ENCODE results near the gene SHOC2. TPM values are rescaled to one million over a fixed set of nuclear protein-coding genes. Genes with fewer than 3 reads are reported as not detected.

The SHOC2 gene
- total and polyA plus RNA-seq, 2 of the 8 experiments (the other 6 are each of a cell fraction or from before 2014, with no cell fraction given): 7.6 to 28.2 TPM

DNA sequence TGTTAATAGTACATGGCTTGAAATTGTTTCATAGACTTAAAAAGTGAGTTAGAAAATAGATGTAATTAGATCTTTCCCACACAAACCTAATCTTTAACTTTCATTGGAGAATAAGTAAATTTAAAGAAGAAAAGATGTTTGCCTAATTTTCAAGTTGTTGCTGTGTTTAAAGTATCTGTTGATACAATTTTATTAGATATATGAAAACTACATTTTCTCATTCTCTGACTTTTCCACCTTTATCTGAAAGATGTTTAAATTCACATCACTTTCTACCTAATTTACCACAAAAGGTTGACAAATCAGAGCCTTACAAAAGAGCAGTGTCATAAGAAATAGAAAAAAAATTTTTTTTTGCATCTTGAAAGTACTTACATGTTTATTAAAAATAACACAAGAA lies 45.8 kb downstream of the SHOC2 start (continued):
- TF ChIP-seq, protein P1, sequence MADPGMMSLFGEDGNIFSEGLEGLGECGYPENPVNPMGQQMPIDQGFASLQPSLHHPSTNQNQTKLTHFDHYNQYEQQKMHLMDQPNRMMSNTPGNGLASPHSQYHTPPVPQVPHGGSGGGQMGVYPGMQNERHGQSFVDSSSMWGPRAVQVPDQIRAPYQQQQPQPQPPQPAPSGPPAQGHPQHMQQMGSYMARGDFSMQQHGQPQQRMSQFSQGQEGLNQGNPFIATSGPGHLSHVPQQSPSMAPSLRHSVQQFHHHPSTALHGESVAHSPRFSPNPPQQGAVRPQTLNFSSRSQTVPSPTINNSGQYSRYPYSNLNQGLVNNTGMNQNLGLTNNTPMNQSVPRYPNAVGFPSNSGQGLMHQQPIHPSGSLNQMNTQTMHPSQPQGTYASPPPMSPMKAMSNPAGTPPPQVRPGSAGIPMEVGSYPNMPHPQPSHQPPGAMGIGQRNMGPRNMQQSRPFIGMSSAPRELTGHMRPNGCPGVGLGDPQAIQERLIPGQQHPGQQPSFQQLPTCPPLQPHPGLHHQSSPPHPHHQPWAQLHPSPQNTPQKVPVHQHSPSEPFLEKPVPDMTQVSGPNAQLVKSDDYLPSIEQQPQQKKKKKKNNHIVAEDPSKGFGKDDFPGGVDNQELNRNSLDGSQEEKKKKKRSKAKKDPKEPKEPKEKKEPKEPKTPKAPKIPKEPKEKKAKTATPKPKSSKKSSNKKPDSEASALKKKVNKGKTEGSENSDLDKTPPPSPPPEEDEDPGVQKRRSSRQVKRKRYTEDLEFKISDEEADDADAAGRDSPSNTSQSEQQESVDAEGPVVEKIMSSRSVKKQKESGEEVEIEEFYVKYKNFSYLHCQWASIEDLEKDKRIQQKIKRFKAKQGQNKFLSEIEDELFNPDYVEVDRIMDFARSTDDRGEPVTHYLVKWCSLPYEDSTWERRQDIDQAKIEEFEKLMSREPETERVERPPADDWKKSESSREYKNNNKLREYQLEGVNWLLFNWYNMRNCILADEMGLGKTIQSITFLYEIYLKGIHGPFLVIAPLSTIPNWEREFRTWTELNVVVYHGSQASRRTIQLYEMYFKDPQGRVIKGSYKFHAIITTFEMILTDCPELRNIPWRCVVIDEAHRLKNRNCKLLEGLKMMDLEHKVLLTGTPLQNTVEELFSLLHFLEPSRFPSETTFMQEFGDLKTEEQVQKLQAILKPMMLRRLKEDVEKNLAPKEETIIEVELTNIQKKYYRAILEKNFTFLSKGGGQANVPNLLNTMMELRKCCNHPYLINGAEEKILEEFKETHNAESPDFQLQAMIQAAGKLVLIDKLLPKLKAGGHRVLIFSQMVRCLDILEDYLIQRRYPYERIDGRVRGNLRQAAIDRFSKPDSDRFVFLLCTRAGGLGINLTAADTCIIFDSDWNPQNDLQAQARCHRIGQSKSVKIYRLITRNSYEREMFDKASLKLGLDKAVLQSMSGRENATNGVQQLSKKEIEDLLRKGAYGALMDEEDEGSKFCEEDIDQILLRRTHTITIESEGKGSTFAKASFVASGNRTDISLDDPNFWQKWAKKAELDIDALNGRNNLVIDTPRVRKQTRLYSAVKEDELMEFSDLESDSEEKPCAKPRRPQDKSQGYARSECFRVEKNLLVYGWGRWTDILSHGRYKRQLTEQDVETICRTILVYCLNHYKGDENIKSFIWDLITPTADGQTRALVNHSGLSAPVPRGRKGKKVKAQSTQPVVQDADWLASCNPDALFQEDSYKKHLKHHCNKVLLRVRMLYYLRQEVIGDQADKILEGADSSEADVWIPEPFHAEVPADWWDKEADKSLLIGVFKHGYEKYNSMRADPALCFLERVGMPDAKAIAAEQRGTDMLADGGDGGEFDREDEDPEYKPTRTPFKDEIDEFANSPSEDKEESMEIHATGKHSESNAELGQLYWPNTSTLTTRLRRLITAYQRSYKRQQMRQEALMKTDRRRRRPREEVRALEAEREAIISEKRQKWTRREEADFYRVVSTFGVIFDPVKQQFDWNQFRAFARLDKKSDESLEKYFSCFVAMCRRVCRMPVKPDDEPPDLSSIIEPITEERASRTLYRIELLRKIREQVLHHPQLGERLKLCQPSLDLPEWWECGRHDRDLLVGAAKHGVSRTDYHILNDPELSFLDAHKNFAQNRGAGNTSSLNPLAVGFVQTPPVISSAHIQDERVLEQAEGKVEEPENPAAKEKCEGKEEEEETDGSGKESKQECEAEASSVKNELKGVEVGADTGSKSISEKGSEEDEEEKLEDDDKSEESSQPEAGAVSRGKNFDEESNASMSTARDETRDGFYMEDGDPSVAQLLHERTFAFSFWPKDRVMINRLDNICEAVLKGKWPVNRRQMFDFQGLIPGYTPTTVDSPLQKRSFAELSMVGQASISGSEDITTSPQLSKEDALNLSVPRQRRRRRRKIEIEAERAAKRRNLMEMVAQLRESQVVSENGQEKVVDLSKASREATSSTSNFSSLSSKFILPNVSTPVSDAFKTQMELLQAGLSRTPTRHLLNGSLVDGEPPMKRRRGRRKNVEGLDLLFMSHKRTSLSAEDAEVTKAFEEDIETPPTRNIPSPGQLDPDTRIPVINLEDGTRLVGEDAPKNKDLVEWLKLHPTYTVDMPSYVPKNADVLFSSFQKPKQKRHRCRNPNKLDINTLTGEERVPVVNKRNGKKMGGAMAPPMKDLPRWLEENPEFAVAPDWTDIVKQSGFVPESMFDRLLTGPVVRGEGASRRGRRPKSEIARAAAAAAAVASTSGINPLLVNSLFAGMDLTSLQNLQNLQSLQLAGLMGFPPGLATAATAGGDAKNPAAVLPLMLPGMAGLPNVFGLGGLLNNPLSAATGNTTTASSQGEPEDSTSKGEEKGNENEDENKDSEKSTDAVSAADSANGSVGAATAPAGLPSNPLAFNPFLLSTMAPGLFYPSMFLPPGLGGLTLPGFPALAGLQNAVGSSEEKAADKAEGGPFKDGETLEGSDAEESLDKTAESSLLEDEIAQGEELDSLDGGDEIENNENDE (IDR thresholded peaks at IDR 0.05; ENCODE audit: insufficient replicate concordance, low read length): no peak

All from H1 (cell line).